Activated CD4-positive, alpha-beta T cell treated with anti-CD3 and anti-CD28 coated beads, Interleukin-2, amount 50 U/mL, for 24 hours (primary cell): Measurements from ENCODE around the gene VEZT.
"Not testable (repeated sequence)": the region's sequence is repeated elsewhere in the genome, so short reads cannot be mapped to it uniquely, and the experiment has no call there.

Source experiments
- DNase-seq, 2 donors: peaks; one replicate each; pipeline ENCODE4 v3.0.0-alpha.2; 2020; ENCODE audit warnings: low read depth in 1 of 2, low spot score in 1 of 2

Gene VEZT

GRCh38 chr12:95318071-95318545 is 100.5 kb downstream of the VEZT start:
- no peak for DNase-seq

- DNase-seq: no peak
Measured at GRCh38 chr12:95319694-95320331, 102.2 kb downstream of the VEZT start.

GRCh38 chr12:95321516-95322246 is 104.1 kb downstream of the VEZT start:
- DNase-seq: no peak

- no peak for DNase-seq
Measured at GRCh38 chr12:95322326-95322725, 104.7 kb downstream of the VEZT start.

- DNase-seq: no peak
Measured at GRCh38 chr12:95323212-95323611, 105.6 kb downstream of the VEZT start.

GRCh38 chr12:95324246-95324645 is 106.6 kb downstream of the VEZT start:
- DNase-seq: not testable (repeated sequence)

- DNase-seq: no peak
Measured at GRCh38 chr12:95325501-95325900, 107.9 kb downstream of the VEZT start.

GRCh38 chr12:95326445-95326844 is 108.8 kb downstream of the VEZT start:
- DNase-seq: no peak

GRCh38 chr12:95326855-95327254 is 109.2 kb downstream of the VEZT start:
- no peak for DNase-seq

GRCh38 chr12:95328708-95329107 is 111.1 kb downstream of the VEZT start:
- no peak for DNase-seq

GRCh38 chr12:95335948-95336347 is 118.3 kb downstream of the VEZT start:
- DNase-seq: no peak

GRCh38 chr12:95336387-95337067 is 118.9 kb downstream of the VEZT start:
- no peak for DNase-seq

GRCh38 chr12:95337146-95337545 is 119.5 kb downstream of the VEZT start:
- no peak for DNase-seq

GRCh38 chr12:95339086-95339788 is 121.6 kb downstream of the VEZT start:
- no peak for DNase-seq

- no peak for DNase-seq
Measured at GRCh38 chr12:95342008-95342407, 124.4 kb downstream of the VEZT start.

GRCh38 chr12:95343461-95344230 is 126.0 kb downstream of the VEZT start:
- no peak for DNase-seq

- no peak for DNase-seq
Measured at GRCh38 chr12:95349291-95349690, 131.7 kb downstream of the VEZT start.

- DNase-seq: no peak
Measured at GRCh38 chr12:95351748-95352147, 134.1 kb downstream of the VEZT start.
